Tongue (tissue), 2 donors: ENCODE results near the gene MUC12. TPM values are rescaled to one million over a fixed set of nuclear protein-coding genes. Genes with fewer than 3 reads are reported as not detected.
"Not testable (repeated sequence)": the region's sequence is repeated elsewhere in the genome, so short reads cannot be mapped to it uniquely, and the experiment has no call there.

Experiments
- DNase-seq: peaks from one replicate; pipeline ENCODE4 v3.0.0-alpha.2; 2015
- total RNA-seq: library from RNA; depleted of rRNA; stranded (reverse); fragments of >200 nt; gene quantifications from one replicate; pipeline ENCODE4 v1.2.3, GENCODE V29; 2014

MUC12 gene
- total RNA-seq, 1 donor from 2014 or later, result not detected

GRCh38 chr7:100957832-100958421 lies 11.4 kb upstream of the MUC12 start:
- DNase-seq, result no peak

- no peak for DNase-seq
These were observed 9.5 kb upstream of the MUC12 start for GRCh38 chr7:100959894-100960293.

- DNase-seq, result no peak
These were observed 6.8 kb upstream of the MUC12 start for GRCh38 chr7:100962537-100962936.

GRCh38 chr7:100963386-100963785 lies 6.0 kb upstream of the MUC12 start:
- no peak for DNase-seq

GRCh38 chr7:100963874-100964273 lies 5.5 kb upstream of the MUC12 start:
- no peak for DNase-seq

- no peak for DNase-seq
These were observed 4.7 kb upstream of the MUC12 start for GRCh38 chr7:100964630-100965029.

GRCh38 chr7:100965045-100965722 lies 4.2 kb upstream of the MUC12 start:
- DNase-seq, result no peak

- peak; percentile 65 for DNase-seq
These were observed 3.4 kb upstream of the MUC12 start for GRCh38 chr7:100965723-100966541.

GRCh38 chr7:100966542-100967291 lies 2.6 kb upstream of the MUC12 start:
- no peak for DNase-seq

GRCh38 chr7:100967292-100967863 lies 2.0 kb upstream of the MUC12 start:
- DNase-seq, result no peak

GRCh38 chr7:100968031-100968430 lies 1.3 kb upstream of the MUC12 start:
- DNase-seq, result peak; percentile 44

GRCh38 chr7:100968650-100969049 lies 715 bp upstream of the MUC12 start:
- DNase-seq, result no peak

- DNase-seq, result no peak
These were observed 2.0 kb downstream of the MUC12 start for GRCh38 chr7:100971111-100972001.

GRCh38 chr7:100972002-100972347 lies 2.6 kb downstream of the MUC12 start:
- no peak for DNase-seq

- no peak for DNase-seq
These were observed 4.7 kb downstream of the MUC12 start for GRCh38 chr7:100974021-100974420.

GRCh38 chr7:100975371-100975821 lies 6.0 kb downstream of the MUC12 start:
- no peak for DNase-seq

- DNase-seq, result no peak
These were observed 8.9 kb downstream of the MUC12 start for GRCh38 chr7:100978300-100978699.

GRCh38 chr7:100983451-100984187 lies 14.3 kb downstream of the MUC12 start:
- DNase-seq, result no peak

GRCh38 chr7:100984241-100984918 lies 15.0 kb downstream of the MUC12 start:
- DNase-seq, result not testable (repeated sequence)
